ENCODE results near the gene TECTA.

The TECTA gene

DNA sequence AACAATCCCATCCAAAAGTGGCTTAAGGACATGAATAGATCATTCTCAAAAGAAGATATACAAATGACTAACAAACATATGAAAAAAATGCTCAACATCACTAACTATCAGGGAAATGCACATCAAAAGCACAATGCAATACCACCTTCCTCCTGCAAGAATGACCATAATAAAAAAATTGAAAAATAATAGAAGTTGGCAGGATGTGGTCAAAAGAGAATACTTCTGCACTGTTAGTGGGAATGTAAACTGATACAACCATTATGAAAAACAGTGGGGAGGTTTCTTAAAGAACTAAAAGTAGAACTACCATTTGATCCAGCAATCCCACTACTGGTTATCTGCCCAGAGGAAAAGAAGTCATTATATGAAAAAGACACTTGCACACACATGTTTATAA is 113.8 kb downstream of the TECTA start:
- H3K36me3 ChIP-seq (ENCODE audit: control insufficient read depth in 5 of 5, insufficient read depth in 5 of 5, low read length in 5 of 5), result no peaks in the 10 kb centered on the region
- peaks cover 0 to 2% (median 0%) of the 10 kb centered on the region in 5 donors for H3K27me3 ChIP-seq (ENCODE audit: control insufficient read depth in 5 of 5, insufficient read depth in 4 of 5, low read length in 5 of 5)
- no peaks in the 10 kb centered on the region for H3K9me3 ChIP-seq (ENCODE audit: control insufficient read depth in 5 of 5, low read length in 5 of 5)
- peaks cover 0 to 17% (median 0%) of the 10 kb centered on the region in 5 donors for H3K4me1 ChIP-seq (ENCODE audit: control insufficient read depth in 5 of 5, insufficient read depth in 5 of 5, low read length in 5 of 5)
- no peak overlapping the region for H3K9ac ChIP-seq (ENCODE audit: low read length in 5 of 5)
- no peak overlapping the region for H3K27ac ChIP-seq (ENCODE audit: low read depth, low read length)
- no peak overlapping the region for H3K4me3 ChIP-seq (ENCODE audit: low read depth in 1 of 5, low read length in 5 of 5)

DNA sequence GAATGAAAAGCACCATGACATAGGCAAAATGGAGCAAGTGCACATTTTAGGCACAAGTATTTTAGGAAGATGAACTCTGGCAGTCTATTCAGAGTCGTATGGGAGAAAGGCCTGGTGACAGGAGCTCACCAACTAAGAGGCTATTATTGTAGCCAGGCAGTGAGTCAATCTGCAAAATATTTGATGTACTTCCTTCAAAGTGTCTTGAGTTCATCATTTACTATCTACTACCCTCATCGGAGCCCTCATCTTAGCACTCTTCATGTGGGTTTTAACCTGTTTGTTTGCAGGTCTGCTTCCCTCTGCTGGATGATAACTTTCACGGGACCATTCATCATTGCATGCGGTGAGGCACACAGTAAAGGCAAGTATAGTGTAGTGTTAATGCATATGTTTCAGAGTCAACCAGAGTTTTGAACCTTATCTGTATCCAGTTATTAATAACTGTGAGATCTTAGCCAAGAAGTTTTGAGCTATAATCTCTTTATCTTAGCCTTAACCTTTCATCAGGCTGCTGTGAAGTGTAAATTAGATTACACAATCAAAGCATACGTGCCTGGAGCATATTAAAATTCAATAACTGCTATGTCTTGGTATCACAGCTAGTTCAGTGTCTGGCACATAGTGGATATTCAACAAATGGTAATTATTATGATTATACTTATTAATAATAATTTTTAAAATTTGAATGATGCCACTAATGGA is 120.6 kb downstream of the TECTA start:
- Histone ChIP-seq H3K4me1 (ENCODE audit: control insufficient read depth in 5 of 5, insufficient read depth in 5 of 5, low read length in 5 of 5) (no peaks in the 10 kb centered on the region), H3K9ac (ENCODE audit: low read length in 5 of 5) (no peak overlapping the region), H3K36me3 (ENCODE audit: control insufficient read depth in 5 of 5, insufficient read depth in 5 of 5, low read length in 5 of 5) (no peaks in the 10 kb centered on the region), H3K4me3 (ENCODE audit: low read depth in 1 of 5, low read length in 5 of 5) (no peak overlapping the region), H3K27ac (ENCODE audit: low read depth, low read length) (no peak overlapping the region), H3K27me3 (ENCODE audit: control insufficient read depth in 5 of 5, insufficient read depth in 4 of 5, low read length in 5 of 5) (peaks cover 0 to 4% (median 0%) of the 10 kb centered on the region in 5 donors), H3K9me3 (ENCODE audit: control insufficient read depth in 5 of 5, low read length in 5 of 5) (peaks cover 0 to 4% (median 0%) of the 10 kb centered on the region in 5 donors)

DNA sequence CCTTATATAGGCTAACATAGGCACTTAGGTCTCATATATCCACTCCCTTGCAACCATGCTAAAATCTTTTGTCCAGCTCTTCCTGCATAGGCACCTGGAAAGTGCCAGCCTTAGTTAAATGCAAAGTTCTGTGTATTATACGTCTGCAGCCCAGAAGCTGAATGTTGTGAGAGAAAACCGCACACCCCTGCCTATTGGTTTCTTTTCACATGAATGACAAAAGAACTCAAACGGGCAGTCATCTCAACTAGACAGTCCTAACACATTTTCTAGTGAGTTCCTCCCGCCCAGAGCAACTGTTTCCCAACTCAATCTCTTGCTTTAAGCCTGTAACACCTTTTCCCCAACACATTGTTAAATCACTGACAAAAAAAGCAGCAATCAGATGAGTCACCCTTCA is 122.1 kb downstream of the TECTA start:
- Histone ChIP-seq H3K36me3 (ENCODE audit: control insufficient read depth in 5 of 5, insufficient read depth in 5 of 5, low read length in 5 of 5) (no peaks in the 10 kb centered on the region), H3K27me3 (ENCODE audit: control insufficient read depth in 5 of 5, insufficient read depth in 4 of 5, low read length in 5 of 5) (peaks cover 0 to 4% (median 0%) of the 10 kb centered on the region in 5 donors), H3K4me3 (ENCODE audit: low read depth in 1 of 5, low read length in 5 of 5) (no peak overlapping the region), H3K27ac (ENCODE audit: low read depth, low read length) (no peak overlapping the region), H3K9me3 (ENCODE audit: control insufficient read depth in 5 of 5, low read length in 5 of 5) (peaks cover 0 to 4% (median 0%) of the 10 kb centered on the region in 5 donors), H3K9ac (ENCODE audit: low read length in 5 of 5) (no peak overlapping the region), H3K4me1 (ENCODE audit: control insufficient read depth in 5 of 5, insufficient read depth in 5 of 5, low read length in 5 of 5) (no peaks in the 10 kb centered on the region)

- H3K27ac ChIP-seq (ENCODE audit: low read depth, low read length), result no peak overlapping the region
- peaks cover 0 to 4% (median 2%) of the 10 kb centered on the region in 5 donors for H3K27me3 ChIP-seq (ENCODE audit: control insufficient read depth in 5 of 5, insufficient read depth in 4 of 5, low read length in 5 of 5)
- no peak overlapping the region for H3K9ac ChIP-seq (ENCODE audit: low read length in 5 of 5)
These were observed 124.3 kb downstream of the TECTA start for GRCh38 chr11:121225382-121225781.

DNA sequence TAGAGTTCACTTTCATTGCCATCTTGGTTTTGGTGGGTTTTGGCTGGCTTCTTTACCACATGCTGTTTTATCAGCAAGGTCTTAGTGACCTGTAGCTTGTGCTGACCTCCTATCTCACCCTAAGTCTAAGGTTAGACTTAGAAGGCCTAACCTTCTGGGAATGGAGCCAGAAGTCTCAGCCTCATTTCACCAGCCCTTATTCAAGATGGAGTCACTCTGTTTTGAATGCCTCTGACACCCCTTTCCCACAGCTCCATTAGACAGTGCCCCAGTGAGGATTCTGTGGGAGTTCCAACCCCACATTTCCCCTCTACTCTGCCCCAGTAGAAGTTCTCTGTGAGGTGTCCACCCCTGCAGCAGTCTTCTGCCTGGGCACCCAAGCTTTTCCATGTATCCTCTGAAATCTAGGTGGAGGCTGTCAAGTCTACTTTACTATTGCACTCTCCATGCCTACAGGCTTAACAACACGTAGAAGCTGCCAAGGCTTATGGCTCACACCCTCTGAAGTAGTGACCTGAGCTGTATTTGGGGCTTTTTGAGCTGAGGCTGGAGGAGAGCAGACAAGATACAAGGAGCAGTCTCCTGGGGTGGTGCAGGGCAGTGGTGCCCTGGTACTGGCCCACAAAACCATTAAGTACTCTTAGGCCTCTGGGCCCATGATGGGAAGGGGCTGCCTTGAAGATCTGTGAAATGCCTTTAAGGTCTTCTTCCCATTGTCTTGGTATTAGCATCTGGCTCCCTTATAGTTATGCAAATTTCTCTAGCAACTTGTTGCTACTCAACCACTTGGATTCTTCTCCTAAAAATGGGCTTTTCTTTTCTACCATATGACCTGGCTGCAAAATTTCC is 125.6 kb downstream of the TECTA start:
- Histone ChIP-seq H3K9ac (ENCODE audit: low read length in 5 of 5) (no peak overlapping the region), H3K27ac (ENCODE audit: low read depth, low read length) (no peak overlapping the region), H3K9me3 (ENCODE audit: control insufficient read depth in 5 of 5, low read length in 5 of 5) (peaks cover 0 to 4% (median 0%) of the 10 kb centered on the region in 5 donors), H3K4me1 (ENCODE audit: control insufficient read depth in 5 of 5, insufficient read depth in 5 of 5, low read length in 5 of 5) (no peaks in the 10 kb centered on the region), H3K4me3 (ENCODE audit: low read depth in 1 of 5, low read length in 5 of 5) (no peak overlapping the region), H3K36me3 (ENCODE audit: control insufficient read depth in 5 of 5, insufficient read depth in 5 of 5, low read length in 5 of 5) (no peaks in the 10 kb centered on the region), H3K27me3 (ENCODE audit: control insufficient read depth in 5 of 5, insufficient read depth in 4 of 5, low read length in 5 of 5) (peaks cover 0 to 5% (median 3%) of the 10 kb centered on the region in 5 donors)

More at GRCh38 chr11:121225382-121225781, 124.3 kb downstream of the TECTA start:
- no peaks in the 10 kb centered on the region for H3K4me1 ChIP-seq (ENCODE audit: control insufficient read depth in 5 of 5, insufficient read depth in 5 of 5, low read length in 5 of 5)
- no peaks in the 10 kb centered on the region for H3K36me3 ChIP-seq (ENCODE audit: control insufficient read depth in 5 of 5, insufficient read depth in 5 of 5, low read length in 5 of 5)
- H3K9me3 ChIP-seq (ENCODE audit: control insufficient read depth in 5 of 5, low read length in 5 of 5), result peaks cover 0 to 4% (median 0%) of the 10 kb centered on the region in 5 donors
- H3K4me3 ChIP-seq (ENCODE audit: low read depth in 1 of 5, low read length in 5 of 5), result no peak overlapping the region

GRCh38 chr11:121228851-121229250 is 127.8 kb downstream of the TECTA start:
- H3K4me1 ChIP-seq (ENCODE audit: control insufficient read depth in 5 of 5, insufficient read depth in 5 of 5, low read length in 5 of 5), result no peaks in the 10 kb centered on the region
- no peak overlapping the region for H3K9ac ChIP-seq (ENCODE audit: low read length in 5 of 5)
- peaks cover 0 to 6% (median 1%) of the 10 kb centered on the region in 5 donors for H3K27me3 ChIP-seq (ENCODE audit: control insufficient read depth in 5 of 5, insufficient read depth in 4 of 5, low read length in 5 of 5)
- no peaks in the 10 kb centered on the region for H3K36me3 ChIP-seq (ENCODE audit: control insufficient read depth in 5 of 5, insufficient read depth in 5 of 5, low read length in 5 of 5)
- H3K9me3 ChIP-seq (ENCODE audit: control insufficient read depth in 5 of 5, low read length in 5 of 5), result peaks cover 0 to 4% (median 0%) of the 10 kb centered on the region in 5 donors
- no peak overlapping the region for H3K4me3 ChIP-seq (ENCODE audit: low read depth in 1 of 5, low read length in 5 of 5)
- H3K27ac ChIP-seq (ENCODE audit: low read depth, low read length), result no peak overlapping the region

- H3K4me1 ChIP-seq (ENCODE audit: control insufficient read depth in 5 of 5, insufficient read depth in 5 of 5, low read length in 5 of 5), result no peaks in the 10 kb centered on the region
- no peaks in the 10 kb centered on the region for H3K36me3 ChIP-seq (ENCODE audit: control insufficient read depth in 5 of 5, insufficient read depth in 5 of 5, low read length in 5 of 5)
- peaks cover 0 to 9% (median 3%) of the 10 kb centered on the region in 5 donors for H3K27me3 ChIP-seq (ENCODE audit: control insufficient read depth in 5 of 5, insufficient read depth in 4 of 5, low read length in 5 of 5)
- no peak overlapping the region for H3K27ac ChIP-seq (ENCODE audit: low read depth, low read length)
- no peak overlapping the region for H3K4me3 ChIP-seq (ENCODE audit: low read depth in 1 of 5, low read length in 5 of 5)
- H3K9ac ChIP-seq (ENCODE audit: low read length in 5 of 5), result no peak overlapping the region
- peaks cover 0 to 4% (median 0%) of the 10 kb centered on the region in 5 donors for H3K9me3 ChIP-seq (ENCODE audit: control insufficient read depth in 5 of 5, low read length in 5 of 5)
These were observed 128.6 kb downstream of the TECTA start for GRCh38 chr11:121229495-121230215.

- no peak overlapping the region for H3K27ac ChIP-seq (ENCODE audit: low read depth, low read length)
- no peaks in the 10 kb centered on the region for H3K9me3 ChIP-seq (ENCODE audit: control insufficient read depth in 5 of 5, low read length in 5 of 5)
- no peak overlapping the region for H3K9ac ChIP-seq (ENCODE audit: low read length in 5 of 5)
- peaks cover 0 to 9% (median 4%) of the 10 kb centered on the region in 5 donors for H3K27me3 ChIP-seq (ENCODE audit: control insufficient read depth in 5 of 5, insufficient read depth in 4 of 5, low read length in 5 of 5)
- H3K36me3 ChIP-seq (ENCODE audit: control insufficient read depth in 5 of 5, insufficient read depth in 5 of 5, low read length in 5 of 5), result no peaks in the 10 kb centered on the region
- H3K4me1 ChIP-seq (ENCODE audit: control insufficient read depth in 5 of 5, insufficient read depth in 5 of 5, low read length in 5 of 5), result no peaks in the 10 kb centered on the region
- H3K4me3 ChIP-seq (ENCODE audit: low read depth in 1 of 5, low read length in 5 of 5), result no peak overlapping the region
These were observed 130.7 kb downstream of the TECTA start for GRCh38 chr11:121231576-121232278.

DNA sequence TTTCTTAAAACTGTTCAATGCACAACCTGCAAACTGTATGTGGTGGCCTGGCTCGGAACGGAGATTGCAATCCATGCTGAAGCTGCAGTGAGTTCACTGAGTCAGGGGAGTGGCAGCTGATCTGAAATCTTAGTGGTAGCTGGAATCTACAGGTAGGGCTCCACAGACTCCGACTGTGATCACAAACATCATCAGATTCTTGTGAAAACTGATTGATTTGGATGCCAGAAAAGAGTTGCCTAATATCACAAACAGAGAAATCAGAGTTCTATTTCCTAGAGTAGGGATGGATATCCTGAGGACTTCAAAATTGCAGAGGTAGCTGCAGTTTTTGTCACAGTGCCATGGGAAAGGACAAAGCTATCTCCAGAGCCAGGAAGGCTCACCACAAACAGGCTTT is 134.0 kb downstream of the TECTA start:
- Histone ChIP-seq H3K27ac (ENCODE audit: low read depth, low read length) (no peak overlapping the region), H3K4me1 (ENCODE audit: control insufficient read depth in 5 of 5, insufficient read depth in 5 of 5, low read length in 5 of 5) (no peaks in the 10 kb centered on the region), H3K4me3 (ENCODE audit: low read depth in 1 of 5, low read length in 5 of 5) (no peak overlapping the region), H3K36me3 (ENCODE audit: control insufficient read depth in 5 of 5, insufficient read depth in 5 of 5, low read length in 5 of 5) (no peaks in the 10 kb centered on the region), H3K9me3 (ENCODE audit: control insufficient read depth in 5 of 5, low read length in 5 of 5) (no peaks in the 10 kb centered on the region), H3K9ac (ENCODE audit: low read length in 5 of 5) (no peak overlapping the region), H3K27me3 (ENCODE audit: control insufficient read depth in 5 of 5, insufficient read depth in 4 of 5, low read length in 5 of 5) (peaks cover 0 to 9% (median 4%) of the 10 kb centered on the region in 5 donors)

Data from subcutaneous abdominal adipose tissue (tissue), 5 donors.